HCEC 1CT (cell line): ENCODE results near the gene MICAL1.
"Not testable (repeated sequence)": the region's sequence is repeated elsewhere in the genome, so short reads cannot be mapped to it uniquely, and the experiment has no call there.

Experiments used
- DNase-seq: peaks from one replicate; pipeline ENCODE4 v3.0.0-alpha.2; 2017

The MICAL1 gene

GRCh38 chr6:109477184-109477583 is 21.6 kb upstream of the MICAL1 start:
- DNase-seq, result no peak

DNA sequence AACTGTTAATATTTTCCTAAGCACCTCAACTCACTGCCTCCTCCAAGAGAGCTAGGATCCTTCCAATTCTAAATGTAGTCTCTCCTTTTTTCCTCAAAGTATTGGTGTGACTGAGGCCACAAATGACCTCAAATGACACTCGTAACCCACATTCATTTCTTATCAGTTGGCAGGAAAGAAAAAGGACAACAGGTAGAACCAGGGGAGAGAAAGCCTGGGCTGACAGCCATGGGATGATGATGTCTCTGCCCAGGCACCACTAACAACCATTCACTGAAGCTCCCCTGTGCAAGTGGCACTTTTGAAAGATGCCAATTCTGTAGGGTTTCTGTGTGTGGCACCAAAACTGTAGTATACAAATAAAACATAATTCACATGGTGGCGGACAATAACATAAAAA is 20.1 kb upstream of the MICAL1 start:
- no peak for DNase-seq

DNA sequence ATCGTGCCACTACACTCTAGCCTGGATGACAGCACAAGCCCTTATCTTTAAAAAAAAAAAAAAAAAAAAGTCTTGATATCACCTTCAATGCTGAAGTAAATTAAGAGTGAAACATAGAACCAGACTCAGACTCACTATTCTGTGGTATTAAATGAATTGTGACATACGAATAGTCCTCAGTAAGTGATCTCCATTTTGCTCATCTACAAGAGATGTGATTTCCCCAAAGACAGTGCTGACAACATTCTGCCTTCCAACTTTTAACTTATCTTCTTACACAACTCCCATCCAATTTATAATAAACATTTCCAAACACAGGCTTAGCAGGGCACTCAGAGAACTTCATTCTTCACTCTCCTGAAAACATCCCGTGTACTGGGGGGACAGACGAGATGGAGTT is 19.4 kb upstream of the MICAL1 start:
- DNase-seq, result no peak

- DNase-seq, result no peak
Measured at GRCh38 chr6:109473120-109473519, 17.5 kb upstream of the MICAL1 start.

GRCh38 chr6:109472132-109472995 is 16.8 kb upstream of the MICAL1 start:
- DNase-seq, result no peak

GRCh38 chr6:109471105-109471810 is 15.7 kb upstream of the MICAL1 start:
- no peak for DNase-seq

GRCh38 chr6:109469591-109470189 is 14.1 kb upstream of the MICAL1 start:
- DNase-seq, result no peak

DNA sequence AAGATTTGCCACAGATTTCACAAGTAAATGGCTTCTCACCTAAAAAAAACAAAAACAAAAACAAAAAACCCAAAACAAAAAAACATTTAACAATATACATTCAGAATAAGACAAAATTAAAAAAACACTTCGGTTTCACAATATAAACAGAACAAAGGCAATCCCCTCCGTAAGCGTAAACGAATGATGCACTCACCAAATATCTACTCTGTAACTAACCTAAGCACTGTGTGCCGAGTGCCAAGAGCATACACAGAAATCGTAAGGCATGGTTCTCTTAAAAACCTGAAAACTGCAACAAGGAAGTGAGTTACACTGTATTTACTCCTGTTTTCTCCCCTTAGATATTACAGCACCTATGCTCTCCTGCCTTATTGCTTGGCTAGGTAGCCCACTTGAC is 12.1 kb upstream of the MICAL1 start:
- no peak for DNase-seq

DNA sequence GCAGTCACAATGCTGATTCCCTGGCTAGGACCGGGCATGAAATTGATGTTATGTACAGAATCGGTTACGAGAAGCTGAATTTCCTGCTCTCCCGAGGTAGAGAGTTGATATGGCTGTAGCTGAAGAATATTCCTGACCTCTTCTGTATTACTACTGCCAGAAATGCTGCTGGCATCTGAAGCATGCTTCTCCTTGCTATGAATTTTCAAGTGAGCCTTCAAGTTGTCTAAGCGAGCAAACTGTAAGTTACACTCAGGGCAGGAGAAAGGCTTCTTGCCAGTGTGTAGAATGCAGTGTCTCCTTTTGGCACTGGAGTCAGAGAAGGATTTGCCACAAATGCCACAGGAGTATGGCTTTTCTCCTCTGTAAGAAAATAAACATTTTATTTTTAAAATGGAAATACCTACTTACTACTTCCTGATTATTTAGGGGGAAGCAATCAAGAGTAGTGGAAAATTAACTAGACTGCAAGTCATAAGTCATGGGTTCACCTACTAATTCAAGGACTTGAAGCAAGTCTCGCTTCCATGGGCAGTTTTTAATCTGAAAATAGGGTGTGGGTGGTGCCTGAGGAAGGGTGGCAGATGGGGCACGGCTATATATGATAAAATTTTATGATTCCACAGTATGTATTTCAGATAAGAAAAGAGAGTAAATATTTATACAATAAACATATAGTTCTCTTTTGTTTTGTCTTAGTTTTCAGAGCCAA is 10.8 kb upstream of the MICAL1 start:
- DNase-seq, result no peak

- DNase-seq, result no peak
Measured at GRCh38 chr6:109465772-109466171, 10.2 kb upstream of the MICAL1 start.

DNA sequence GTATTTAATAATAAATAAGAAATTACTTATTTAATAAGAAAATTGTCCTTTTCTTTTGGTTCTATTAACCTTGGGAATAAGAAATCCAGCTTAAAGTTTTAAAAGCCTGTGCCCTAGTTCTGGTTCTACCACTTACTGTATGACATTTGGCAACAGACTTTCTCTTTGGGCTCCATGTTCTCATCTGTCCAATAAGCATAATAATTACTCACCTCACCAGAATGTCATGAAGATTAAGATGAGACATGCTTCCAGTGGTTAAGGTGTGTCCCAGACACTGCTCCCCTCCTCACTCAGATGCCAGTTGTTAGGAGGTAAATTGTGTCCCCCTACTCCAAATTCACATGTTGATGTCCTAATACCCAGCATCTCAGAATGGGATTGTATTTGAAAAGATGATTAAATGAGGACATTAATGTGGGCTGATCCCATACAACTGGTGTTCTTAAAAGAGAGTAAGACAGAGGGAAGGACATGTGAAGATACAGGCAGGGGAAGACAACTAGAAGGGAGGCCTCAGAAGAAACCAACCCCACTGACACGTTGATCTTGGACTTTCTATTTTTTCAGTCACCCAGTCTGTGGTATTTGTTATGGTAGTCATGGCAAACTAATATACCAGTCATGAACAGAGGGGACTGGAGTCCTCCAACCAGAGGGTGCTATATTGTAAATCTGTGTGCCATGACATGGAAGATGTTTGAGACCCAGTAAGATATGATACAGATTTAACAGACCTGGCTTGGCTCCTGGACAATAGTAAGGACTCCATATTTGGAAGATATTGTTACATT is 6.4 kb upstream of the MICAL1 start:
- DNase-seq, result no peak

DNA sequence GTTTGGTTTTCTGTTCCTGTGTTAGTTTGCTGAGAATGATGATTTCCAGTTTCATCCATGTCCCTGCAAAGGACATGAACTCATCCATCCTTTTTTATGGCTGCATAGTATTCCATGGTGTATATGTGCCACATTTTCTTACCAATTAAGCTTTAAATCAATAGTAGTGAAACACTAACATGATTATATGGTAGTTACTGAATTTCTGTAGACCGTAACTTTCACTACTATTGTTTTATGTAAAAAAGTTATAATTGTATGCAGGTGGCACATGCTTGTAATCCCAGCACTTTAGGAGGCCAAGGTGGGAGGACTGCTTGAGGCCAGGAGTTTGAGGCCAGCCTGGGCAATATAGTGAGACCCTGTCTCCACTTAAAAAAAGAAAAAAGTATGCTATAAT is 5.6 kb upstream of the MICAL1 start:
- not testable (repeated sequence) for DNase-seq

DNA sequence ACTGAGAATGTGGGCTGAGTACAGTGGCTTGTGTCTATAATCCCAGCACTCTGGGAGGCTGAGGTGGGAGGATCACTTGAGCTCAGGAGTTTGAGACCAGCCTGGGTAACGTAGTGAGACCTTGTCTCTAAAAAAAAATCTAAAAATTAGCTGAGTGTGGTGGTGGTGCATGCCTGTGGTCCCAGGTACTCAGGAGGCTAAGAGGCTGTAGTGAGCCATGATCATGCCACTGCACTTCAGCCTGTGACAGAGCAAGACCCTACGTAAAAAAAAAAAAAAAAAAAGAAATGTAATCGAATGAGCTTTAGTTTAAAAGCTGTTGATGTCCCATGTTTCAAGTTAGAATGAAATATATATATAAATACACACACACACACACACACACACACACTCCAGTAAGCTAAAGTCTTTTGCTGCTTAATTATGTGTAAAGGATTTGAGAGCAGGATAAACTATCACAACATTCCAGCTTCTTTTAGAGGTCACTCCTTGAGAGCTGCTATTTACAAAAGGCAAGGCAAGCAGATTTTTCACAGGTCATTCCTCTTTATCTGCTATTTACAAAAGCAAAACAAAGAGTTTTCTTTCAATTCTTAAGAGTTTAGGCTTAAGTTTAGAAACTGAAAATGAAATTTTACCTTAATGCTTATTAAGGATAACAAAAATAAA is 4.7 kb upstream of the MICAL1 start:
- DNase-seq, result no peak

- DNase-seq, result no peak
Measured at GRCh38 chr6:109458774-109459531, 3.4 kb upstream of the MICAL1 start.

- no peak for DNase-seq
Measured at GRCh38 chr6:109457562-109457996, 2.0 kb upstream of the MICAL1 start.

- DNase-seq, result peak; percentile 19
Measured at GRCh38 chr6:109456710-109457561, 1.4 kb upstream of the MICAL1 start.

- DNase-seq, result no peak
Measured at GRCh38 chr6:109456111-109456583, 575 bp upstream of the MICAL1 start.

GRCh38 chr6:109454496-109455436 is 806 bp downstream of the MICAL1 start:
- no peak for DNase-seq
